Heart left ventricle (tissue), 16 donors: ENCODE results near the gene ILRUN. TPM values are rescaled to one million over a fixed set of nuclear protein-coding genes. Genes with fewer than 3 reads are reported as not detected.
A peak's percentile ranks its signal among the peaks of the same experiment; 100 is the strongest.
"Not testable (repeated sequence)": the region's sequence is repeated elsewhere in the genome, so short reads cannot be mapped to it uniquely, and the experiment has no call there.

ENCODE experiments used
- ATAC-seq, 4 donors: fragments of 200-7000 bp; cut with Tn5 transposase; one replicate each; pipeline ENCODE4 v1.9.1; 2020 to 2022; ENCODE audit warnings: moderate library complexity in 4 of 4, mild to moderate bottlenecking in 3 of 4, moderate number of reproducible peaks in 1 of 4
- DNase-seq, 5 donors: peaks; one replicate each; pipeline ENCODE4 v3.0.0-alpha.2; 2020
- H3K27ac ChIP-seq, 12 donors: fragments of 200-600 bp; sonication (generic) in 4 of 12; one replicate each; pipeline versions ENCODE4 v1.5.0 to v1.8.0; 2016 to 2022; ENCODE audit warnings: mild to moderate bottlenecking in 2 of 12
- H3K27me3 ChIP-seq, 9 donors: fragments of 200-600 bp; sonication (generic) in 2 of 9; one replicate each; pipeline versions ENCODE4 v1.5.1 to v1.8.0; 2016 to 2022; ENCODE audit warnings: mild to moderate bottlenecking in 3 of 9
- H3K36me3 ChIP-seq, 9 donors: fragments of 200-600 bp; sonication (generic) in 2 of 9; one replicate each; pipeline versions ENCODE4 v1.5.0 to v1.8.0; 2018 to 2022; ENCODE audit warnings: mild to moderate bottlenecking in 2 of 9
- H3K4me1 ChIP-seq, 12 donors: fragments of 200-600 bp; sonication (generic) in 4 of 12; one replicate each; pipeline versions ENCODE4 v1.5.0 to v1.8.0; 2016 to 2022; ENCODE audit warnings: mild to moderate bottlenecking in 3 of 12
- H3K4me3 ChIP-seq, 12 donors: fragments of 200-600 bp; sonication (generic) in 4 of 12; one replicate each; pipeline versions ENCODE4 v1.5.0 to v1.8.0; 2017 to 2022; ENCODE audit warnings: mild to moderate bottlenecking in 9 of 12, moderate library complexity in 4 of 12
- H3K9me3 ChIP-seq, 12 donors: fragments of 200-600 bp; sonication (generic) in 4 of 12; one replicate each; pipeline versions ENCODE4 v1.5.0 to v1.8.0; 2016 to 2022; ENCODE audit warnings: mild to moderate bottlenecking in 1 of 12
- CTCF ChIP-seq, 12 donors: fragments of 200-600 bp; sonication (generic) in 4 of 12; IDR thresholded peaks; one replicate each; pipeline versions ENCODE4 v1.5.0 to v1.8.0; 2018 to 2022; ENCODE audit warnings: antibody characterized with exemption in 12 of 12, mild to moderate bottlenecking in 5 of 12
- POLR2A ChIP-seq, 2 donors: fragments of 450-650 bp; IDR thresholded peaks; one replicate each; pipeline ENCODE4 v1.6.1; 2017; ENCODE audit warnings: antibody characterized with exemption in 2 of 2, mild to moderate bottlenecking in 2 of 2, moderate library complexity in 2 of 2
- WGBS, 4 donors: extraction: QIAGEN DNeasy Blood & Tissue Kit in 2 of 4; methylation state at CpG; one replicate each; pipeline versions ENCODE4 v1.1.5 to v1.1.7; 2013 to 2018; 5-methylcytosine and 5-hydroxymethylcytosine counted together
- intact Hi-C, 10 donors: fragments of 100-400 bp; cut with DNase I; formaldehyde crosslinking; loops; one replicate each; pipeline versions ENCODE4 v1.11.1 to v1.14.2; 2022
- polyA plus RNA-seq, 2 donors: library from polyadenylated mRNA; stranded (reverse); fragments of 200-250 nt; gene quantifications; one replicate each; pipeline ENCODE4 v1.2.3, GENCODE V29; 2013
- total RNA-seq, 9 donors: library from RNA; depleted of rRNA in 2 of 9; stranded (reverse); fragments of >200 nt in 2 of 9; fragmentation: NEBNext Ultra II Directional in 3 of 9; extraction: Animal tissue kit (Norgen Biotek cat#: 25700) in 3 of 9; gene quantifications; one replicate each; pipeline versions ENCODE4 v1.1.0 to v1.2.4, GENCODE V29; 2016 to 2023
- donor health status: ischemic (EF 13 %, LVEDD 7.1; RV severe dilation, severe dysfunction).
- donor health status: healthy with polysubstance abuse.
- donor health status: DM: no; HTN: yes; CAD: no.
- donor health status: DM: no; HTN: no; CAD: no.
- donor health status: ischemic (EF 25% LVEDD 6.9; RV normal size, moderate dysfunction).
- donor health status: ischemic (EF 25% LVEDD 5.7; RV mildly dilated, moderate dysfunction).
- donor health status: healthy.
- donor health status: DM: yes; HTN: yes; CAD: no.
- donor health status: ischemic (EF 35%, LVEDD 5.7; RV mildly dilated, moderate dysfunction).
- donor health status: nonischemic (EF 11% LVEDD 7.7; RV severe dilation, severe dysfunction).
- donor health status: DM: yes; HTN: yes; CAD: no.
- donor health status: PGD.
- donor health status: ischemic (EF 29% LVEDD 5.4; RV normal size, mild dysfunction).
- donor health status: nonischemic (EF 23%, LVEDD 6.1; RV moderate dilation, normal function).

ILRUN gene
- total and polyA plus RNA-seq, 11 donors, result 91.2 to 191 (median 116) TPM

- intact Hi-C loops, result no loop called here
- Histone ChIP-seq H3K36me3 (peaks cover 0 to 8% (median 0%) of the 10 kb centered on the region in 9 donors), H3K4me1 (peaks cover 0 to 45% (median 19%) of the 10 kb centered on the region in 12 donors), H3K27ac (no peak overlapping the region), H3K4me3 (no peak overlapping the region), H3K9me3 (no peaks in the 10 kb centered on the region), H3K27me3 (no peaks in the 10 kb centered on the region)
- DNase-seq (no peak), ATAC-seq (no peak)
- WGBS, 4 donors, result 72 to 85% (median 82%) methylated on average over 5 of the region's 5 CpGs
- TF ChIP-seq CTCF (IDR thresholded peaks at IDR 0.05) (no peak), POLR2A (IDR thresholded peaks at IDR 0.05) (no peak)
Observed at GRCh38 chr6:34688956-34689355, 7.6 kb downstream of the ILRUN start.

GRCh38 chr6:34684919-34685318 is 11.6 kb downstream of the ILRUN start:
- Histone ChIP-seq H3K9me3 (no peaks in the 10 kb centered on the region), H3K27me3 (no peaks in the 10 kb centered on the region), H3K4me3 (no peak overlapping the region), H3K36me3 (peaks cover 0 to 8% (median 0%) of the 10 kb centered on the region in 9 donors), H3K27ac (no peak overlapping the region), H3K4me1 (peaks cover 0 to 41% (median 18%) of the 10 kb centered on the region in 12 donors)
- ATAC-seq, result no peak
- TF ChIP-seq POLR2A (IDR thresholded peaks at IDR 0.05) (no peak), CTCF (IDR thresholded peaks at IDR 0.05) (no peak)
- WGBS, 4 donors, result 76 to 84% (median 80%) methylated on average over 2 of the region's 2 CpGs
- intact Hi-C loops, result no loop called here
- no peak for DNase-seq

- DNase-seq (no peak), ATAC-seq (no peak)
- H3K27ac ChIP-seq, result no peak overlapping the region
- H3K36me3 ChIP-seq, result peaks cover 0 to 8% (median 0%) of the 10 kb centered on the region in 9 donors
- WGBS, 4 donors, result 83 to 85% (median 84%) methylated on average over 2 of the region's 2 CpGs
- no peaks in the 10 kb centered on the region for H3K9me3 ChIP-seq
- H3K27me3 ChIP-seq, result no peaks in the 10 kb centered on the region
- no peak for TF ChIP-seq CTCF (IDR thresholded peaks at IDR 0.05)
- TF ChIP-seq POLR2A (IDR thresholded peaks at IDR 0.05), result no peak
- intact Hi-C loops, result no loop called here
- H3K4me1 ChIP-seq, result peaks cover 0 to 44% (median 24%) of the 10 kb centered on the region in 12 donors
- H3K4me3 ChIP-seq, result no peak overlapping the region
Observed at GRCh38 chr6:34684364-34684763, 12.2 kb downstream of the ILRUN start.

GRCh38 chr6:34680802-34681515 is 15.6 kb downstream of the ILRUN start:
- 74 to 83% (median 76%) methylated on average over 3 of the region's 3 CpGs for WGBS, 4 donors
- no peak for DNase-seq
- no peaks in the 10 kb centered on the region for H3K9me3 ChIP-seq
- peaks cover 0 to 44% (median 29%) of the 10 kb centered on the region in 12 donors for H3K4me1 ChIP-seq
- peak overlapping the region in 1 of 12 donors; percentile 23 for H3K27ac ChIP-seq
- intact Hi-C loops, result no loop called here
- H3K4me3 ChIP-seq, result no peak overlapping the region
- H3K36me3 ChIP-seq, result no peaks in the 10 kb centered on the region
- no peak for ATAC-seq
- TF ChIP-seq POLR2A (IDR thresholded peaks at IDR 0.05), result no peak
- TF ChIP-seq CTCF (IDR thresholded peaks at IDR 0.05), result no peak
- H3K27me3 ChIP-seq, result no peaks in the 10 kb centered on the region

- WGBS, 4 donors, result 80 to 89% (median 84%) methylated on average over 7 of the region's 7 CpGs
- ATAC-seq, H3K4me3 ChIP-seq, DNase-seq, H3K36me3 ChIP-seq, intact Hi-C loops, H3K9me3 ChIP-seq, H3K27me3 ChIP-seq: not testable (repeated sequence)
- Histone ChIP-seq H3K4me1 (peaks cover 0 to 40% (median 28%) of the 10 kb centered on the region in 12 donors), H3K27ac (peak overlapping the region in 2 of 12 donors; percentile 9 to 28)
Observed at GRCh38 chr6:34680313-34680712, 16.3 kb downstream of the ILRUN start.
